NB4 (cell line): ENCODE data around the gene OR10G8.

Source experiments
- MYC ChIP-seq: IDR thresholded peaks from 2 replicates; pipeline ENCODE4 v1.6.1; 2011; ENCODE audit warnings: low read depth, low read length
- POLR2A ChIP-seq: IDR thresholded peaks from 2 replicates; pipeline ENCODE4 v1.6.1; 2011; ENCODE audit warnings: mild to moderate bottlenecking; ENCODE audit not compliant: insufficient read length; ENCODE audit errors: extremely low read depth
- TF ChIP-seq, protein P1 (sequence below): IDR thresholded peaks from one replicate; pipeline ENCODE4 v1.5.1; 2012; ENCODE audit warnings: low read depth, low read length
- TF ChIP-seq, protein P2 (sequence below): IDR thresholded peaks from 2 replicates; pipeline ENCODE4 v1.6.1; 2011; ENCODE audit warnings: low read depth, low read length

DNA sequence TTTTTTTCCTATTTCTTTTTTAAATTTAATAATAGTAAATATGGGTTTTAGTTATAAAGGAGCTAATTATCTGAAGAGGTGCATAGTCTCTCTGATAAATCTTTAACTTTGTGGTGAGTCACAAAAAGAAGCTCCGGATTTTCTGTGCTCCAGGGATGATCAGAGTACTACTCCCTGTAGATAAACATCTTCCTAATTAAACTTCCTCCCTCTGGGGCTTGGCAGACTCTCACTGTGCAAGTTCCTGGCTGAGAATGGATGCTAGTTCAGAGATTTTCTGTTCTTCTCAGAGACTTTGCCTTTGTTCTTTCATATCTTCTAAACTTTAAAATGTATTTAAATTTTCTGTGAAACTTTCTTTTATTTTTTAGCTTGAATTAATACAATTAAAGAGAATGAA, 14.7 kb downstream of the OR10G8 start, which contains the start of gene OR10G7:
- TF ChIP-seq, protein P1, sequence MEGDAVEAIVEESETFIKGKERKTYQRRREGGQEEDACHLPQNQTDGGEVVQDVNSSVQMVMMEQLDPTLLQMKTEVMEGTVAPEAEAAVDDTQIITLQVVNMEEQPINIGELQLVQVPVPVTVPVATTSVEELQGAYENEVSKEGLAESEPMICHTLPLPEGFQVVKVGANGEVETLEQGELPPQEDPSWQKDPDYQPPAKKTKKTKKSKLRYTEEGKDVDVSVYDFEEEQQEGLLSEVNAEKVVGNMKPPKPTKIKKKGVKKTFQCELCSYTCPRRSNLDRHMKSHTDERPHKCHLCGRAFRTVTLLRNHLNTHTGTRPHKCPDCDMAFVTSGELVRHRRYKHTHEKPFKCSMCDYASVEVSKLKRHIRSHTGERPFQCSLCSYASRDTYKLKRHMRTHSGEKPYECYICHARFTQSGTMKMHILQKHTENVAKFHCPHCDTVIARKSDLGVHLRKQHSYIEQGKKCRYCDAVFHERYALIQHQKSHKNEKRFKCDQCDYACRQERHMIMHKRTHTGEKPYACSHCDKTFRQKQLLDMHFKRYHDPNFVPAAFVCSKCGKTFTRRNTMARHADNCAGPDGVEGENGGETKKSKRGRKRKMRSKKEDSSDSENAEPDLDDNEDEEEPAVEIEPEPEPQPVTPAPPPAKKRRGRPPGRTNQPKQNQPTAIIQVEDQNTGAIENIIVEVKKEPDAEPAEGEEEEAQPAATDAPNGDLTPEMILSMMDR, result no peak
- no peak for TF ChIP-seq MYC
- no peak for TF ChIP-seq POLR2A
- TF ChIP-seq, protein P2, sequence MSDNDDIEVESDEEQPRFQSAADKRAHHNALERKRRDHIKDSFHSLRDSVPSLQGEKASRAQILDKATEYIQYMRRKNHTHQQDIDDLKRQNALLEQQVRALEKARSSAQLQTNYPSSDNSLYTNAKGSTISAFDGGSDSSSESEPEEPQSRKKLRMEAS, result no peak
